A673 (cell line): Measurements from ENCODE around the gene OSBPL8.

Source experiments
- EZH2 ChIP-seq: fragments of 200-600 bp; sonication (generic); IDR thresholded peaks from 2 replicates; pipeline ENCODE4 v1.6.1; 2017; ENCODE audit warnings: borderline replicate concordance, low read depth, mild to moderate bottlenecking, mixed read lengths, antibody characterized with exemption, low read length; ENCODE audit not compliant: poor library complexity, severe bottlenecking
- TF ChIP-seq, protein P1 (sequence below): fragments of 300-800, 200-600 bp; sonication (generic); conservative IDR thresholded peaks from 2 replicates; pipeline ENCODE4 v1.5.1; 2017; ENCODE audit warnings: low read depth, mild to moderate bottlenecking, antibody characterized with exemption, low read length, moderate library complexity, mixed read lengths

- TF ChIP-seq, protein P1, sequence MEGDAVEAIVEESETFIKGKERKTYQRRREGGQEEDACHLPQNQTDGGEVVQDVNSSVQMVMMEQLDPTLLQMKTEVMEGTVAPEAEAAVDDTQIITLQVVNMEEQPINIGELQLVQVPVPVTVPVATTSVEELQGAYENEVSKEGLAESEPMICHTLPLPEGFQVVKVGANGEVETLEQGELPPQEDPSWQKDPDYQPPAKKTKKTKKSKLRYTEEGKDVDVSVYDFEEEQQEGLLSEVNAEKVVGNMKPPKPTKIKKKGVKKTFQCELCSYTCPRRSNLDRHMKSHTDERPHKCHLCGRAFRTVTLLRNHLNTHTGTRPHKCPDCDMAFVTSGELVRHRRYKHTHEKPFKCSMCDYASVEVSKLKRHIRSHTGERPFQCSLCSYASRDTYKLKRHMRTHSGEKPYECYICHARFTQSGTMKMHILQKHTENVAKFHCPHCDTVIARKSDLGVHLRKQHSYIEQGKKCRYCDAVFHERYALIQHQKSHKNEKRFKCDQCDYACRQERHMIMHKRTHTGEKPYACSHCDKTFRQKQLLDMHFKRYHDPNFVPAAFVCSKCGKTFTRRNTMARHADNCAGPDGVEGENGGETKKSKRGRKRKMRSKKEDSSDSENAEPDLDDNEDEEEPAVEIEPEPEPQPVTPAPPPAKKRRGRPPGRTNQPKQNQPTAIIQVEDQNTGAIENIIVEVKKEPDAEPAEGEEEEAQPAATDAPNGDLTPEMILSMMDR = no peak
- no peak for TF ChIP-seq EZH2
Observed at GRCh38 chr12:76424941-76425340, 134.6 kb downstream of the OSBPL8 start.
